T-helper 22 cell (primary cell): ENCODE results near the gene ATL2.
"Not testable (repeated sequence)": the region's sequence is repeated elsewhere in the genome, so short reads cannot be mapped to it uniquely, and the experiment has no call there.

Experiments used
- DNase-seq: peaks from one replicate; pipeline ENCODE4 v3.0.0-alpha.2; 2020; ENCODE audit warnings: low read depth

The ATL2 gene

DNA sequence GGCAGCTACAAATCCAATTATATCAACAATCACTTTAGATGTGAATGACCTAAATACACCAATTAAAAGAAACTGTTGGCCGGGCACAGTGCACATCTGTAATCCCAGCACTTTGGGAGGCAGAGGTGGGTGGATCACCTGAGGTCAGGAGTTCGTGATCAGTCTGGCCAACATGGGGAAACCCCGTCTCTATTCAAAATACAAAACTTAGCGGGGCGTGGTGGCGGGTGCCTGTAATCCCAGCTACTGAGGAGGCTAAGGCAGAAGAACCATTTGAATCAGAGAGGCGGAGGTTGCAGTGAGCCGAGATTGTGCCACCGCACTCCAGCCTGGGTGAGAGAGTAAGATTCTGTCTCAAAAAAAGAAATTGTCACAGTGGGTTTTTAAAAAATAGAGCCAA is 49.5 kb downstream of the ATL2 start:
- no peak for DNase-seq

DNA sequence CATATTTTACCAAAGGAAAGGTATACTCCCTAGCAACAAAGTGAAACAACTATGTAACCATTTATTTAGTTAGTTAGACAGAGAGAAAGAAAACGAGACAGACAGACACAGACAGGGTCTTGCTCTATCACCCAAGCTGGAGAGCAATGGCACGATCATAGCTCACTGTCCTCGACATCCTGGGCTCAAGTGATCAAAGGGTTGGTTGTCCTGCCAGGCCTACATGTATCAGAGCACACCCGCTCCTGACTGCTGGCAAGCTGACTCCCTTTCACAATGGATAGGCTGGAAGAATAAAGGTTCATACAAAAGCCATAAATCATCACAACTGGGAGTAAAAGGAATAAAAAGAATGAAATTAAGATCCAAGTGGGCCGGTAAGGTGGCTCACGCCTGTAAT is 53.5 kb downstream of the ATL2 start:
- DNase-seq: no peak

DNA sequence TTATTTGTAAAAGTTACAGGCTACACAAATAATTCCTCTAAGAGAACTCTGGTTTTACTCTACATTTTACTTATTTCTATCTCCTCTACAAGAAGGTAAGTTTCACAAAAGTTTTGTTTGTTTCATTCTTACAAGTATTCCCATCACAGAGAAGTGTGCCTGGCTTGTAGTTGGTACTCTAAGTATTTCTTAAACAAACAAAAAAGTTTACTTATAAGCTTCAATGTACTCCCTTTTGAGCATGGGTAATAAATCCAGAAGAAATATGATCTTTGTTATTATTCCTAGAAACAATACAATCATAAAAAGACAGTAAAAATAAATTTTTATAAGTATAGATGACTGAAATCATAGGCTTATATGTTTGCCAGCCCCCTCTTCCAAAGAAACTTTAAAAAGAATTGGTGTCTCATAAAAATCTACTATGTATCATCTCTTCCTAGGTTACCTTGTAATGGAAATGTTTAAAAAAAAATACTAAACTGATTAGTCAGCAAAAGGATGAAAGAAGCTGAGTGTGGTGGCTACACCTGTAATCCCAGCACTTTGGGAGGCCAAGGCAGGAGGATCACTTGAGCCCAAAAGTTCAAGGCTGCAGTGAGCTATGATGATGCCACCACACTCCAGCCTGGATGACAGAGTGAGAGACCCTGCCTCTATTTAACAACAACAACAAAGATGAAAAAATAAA is 54.7 kb downstream of the ATL2 start:
- DNase-seq: no peak

DNA sequence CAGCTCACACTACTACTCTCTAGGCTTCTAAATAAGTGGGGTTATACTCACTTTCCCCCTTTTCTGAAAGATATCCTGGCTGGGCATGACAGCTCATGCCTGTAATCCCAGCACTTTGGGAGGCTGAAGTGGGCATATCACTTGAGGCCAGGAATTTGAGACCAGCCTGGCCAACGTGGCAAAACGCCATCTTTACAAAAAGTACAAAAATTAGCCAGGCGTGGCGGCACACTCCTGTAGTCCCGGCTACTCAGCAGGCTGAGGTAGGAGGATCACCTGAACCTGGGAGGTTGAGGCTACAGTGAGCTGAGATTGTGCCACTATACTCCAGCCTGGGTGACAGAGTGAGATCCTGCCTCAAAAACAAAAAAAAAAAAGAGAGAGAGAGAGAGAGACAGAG is 57.8 kb downstream of the ATL2 start:
- DNase-seq: not testable (repeated sequence)

DNA sequence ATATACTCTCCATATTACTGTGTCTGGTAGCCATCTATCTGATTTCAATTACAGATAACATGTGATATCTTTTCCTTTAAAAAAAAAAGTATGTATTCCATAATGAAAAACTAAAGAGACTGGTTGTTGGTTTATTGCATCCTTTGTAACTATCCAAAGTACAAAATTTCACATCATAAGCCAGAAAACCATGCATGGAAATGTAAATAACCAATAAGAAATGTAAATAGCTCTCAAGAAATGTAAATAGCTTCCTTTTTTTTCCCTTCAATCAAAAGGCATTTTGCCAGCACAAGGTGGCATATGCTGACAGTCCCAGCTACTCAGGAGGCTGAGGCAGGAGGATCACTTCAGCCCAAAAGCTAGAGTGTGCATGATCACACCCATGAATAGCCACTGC is 59.3 kb downstream of the ATL2 start:
- DNase-seq: no peak

DNA sequence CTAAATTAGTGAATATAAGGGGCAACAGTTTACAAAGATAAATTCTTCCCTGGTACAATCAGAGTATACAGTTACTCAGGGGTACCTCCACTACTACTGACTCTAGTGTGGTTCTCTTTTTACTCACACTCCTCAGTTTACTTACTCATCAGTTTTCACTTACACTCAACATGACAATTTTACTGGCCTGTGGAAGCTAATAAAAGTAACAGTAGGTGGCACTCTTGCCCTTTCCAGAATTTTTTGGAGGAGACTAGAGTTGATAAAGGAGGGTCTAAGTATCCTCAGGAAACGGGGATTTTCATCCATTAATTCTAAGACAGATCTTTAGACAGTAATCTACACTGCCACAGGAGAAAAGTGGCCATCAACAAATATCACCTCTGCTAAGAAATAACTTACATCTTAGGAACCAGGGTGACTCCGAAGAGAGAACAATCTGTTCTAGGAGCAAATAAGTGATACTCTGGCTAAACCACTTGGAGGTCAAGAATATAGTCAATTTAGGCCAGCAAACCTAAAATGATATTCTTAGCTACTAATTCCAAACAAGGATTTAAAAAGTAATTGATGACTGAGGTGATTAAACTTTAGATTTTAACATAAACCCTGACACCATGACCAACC is 61.3 kb downstream of the ATL2 start:
- DNase-seq: no peak

DNA sequence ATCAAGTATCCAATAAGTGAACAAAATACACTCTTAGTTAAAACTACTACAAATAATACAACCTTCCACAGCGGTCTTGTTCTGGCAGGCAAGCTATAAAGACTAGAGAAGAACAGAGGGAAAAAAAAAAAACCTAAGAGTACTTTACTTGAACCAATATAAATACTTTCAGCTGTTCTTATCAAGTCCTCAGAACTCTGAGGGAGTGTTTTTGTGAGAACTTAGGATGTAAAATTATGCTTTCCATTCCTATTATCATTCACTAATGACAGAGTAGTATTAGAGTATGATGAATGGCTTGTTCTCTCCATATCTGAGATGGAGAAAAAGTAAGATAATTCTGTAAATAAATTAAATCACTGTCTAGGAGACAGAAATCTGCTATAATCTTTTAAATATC is 68.3 kb downstream of the ATL2 start:
- DNase-seq: no peak

DNA sequence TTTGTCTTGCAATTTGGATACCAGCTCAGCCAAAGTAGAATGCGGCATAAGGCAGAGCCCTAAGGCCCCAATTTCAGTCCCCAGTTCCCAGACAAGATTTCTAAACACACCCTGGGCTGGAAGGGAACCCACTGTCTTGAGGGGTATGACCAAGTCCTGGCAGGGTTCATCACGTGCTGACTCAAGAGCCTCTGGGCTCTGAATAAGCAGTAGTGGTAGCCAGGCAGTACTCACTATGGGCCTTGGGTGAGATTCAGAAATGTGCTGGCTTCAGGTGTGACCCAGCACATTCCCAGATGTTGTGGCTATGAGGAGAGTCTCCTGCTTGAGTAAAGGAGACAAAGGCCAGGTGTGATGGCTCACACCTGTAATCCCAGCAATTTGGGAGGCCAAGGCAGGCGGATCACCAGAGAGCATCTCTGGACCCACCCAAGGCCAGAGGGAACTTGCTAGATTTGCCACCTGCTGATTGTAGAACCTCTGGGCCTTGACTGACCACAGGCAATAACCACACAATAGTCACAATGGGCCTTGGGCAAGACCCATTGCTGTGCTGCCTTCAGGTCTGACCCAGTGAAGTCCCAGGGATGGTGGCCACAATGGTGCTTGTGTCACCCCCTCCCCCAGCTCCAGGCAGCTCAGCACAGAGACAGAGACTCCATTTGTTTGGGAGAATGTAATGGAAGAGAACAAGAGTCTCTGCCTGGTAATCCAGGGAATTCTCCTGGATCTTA is 74.9 kb downstream of the ATL2 start:
- no peak for DNase-seq

DNA sequence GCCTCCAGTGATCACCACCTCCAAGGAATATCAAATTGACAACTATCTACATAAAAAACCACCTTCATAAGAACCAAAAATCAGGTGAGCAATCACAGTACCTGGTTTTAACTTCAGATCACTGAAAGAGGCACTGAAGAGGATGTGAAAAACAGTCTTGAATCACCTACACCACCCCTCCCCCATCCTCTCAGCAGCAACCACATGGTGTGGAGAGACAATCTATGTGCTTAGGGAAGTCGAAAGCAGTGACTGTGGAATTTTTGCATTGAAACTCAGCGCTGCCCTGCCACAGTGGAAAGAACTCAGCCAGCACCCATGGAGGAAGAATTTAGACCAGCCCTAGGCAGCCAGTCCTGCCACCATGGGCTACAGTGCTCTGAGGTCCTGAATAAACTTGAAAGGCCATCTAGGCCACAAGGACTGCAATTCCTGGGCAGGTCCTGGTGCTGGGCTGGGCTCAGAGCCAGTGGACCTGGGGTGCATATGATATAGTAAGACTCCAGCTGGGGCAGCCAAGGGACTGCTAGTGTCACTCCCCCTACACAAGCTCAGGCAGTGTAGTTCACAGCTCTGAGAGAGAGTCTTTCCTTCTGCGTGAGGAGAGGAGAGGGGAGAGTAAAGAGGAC is 75.6 kb downstream of the ATL2 start:
- DNase-seq: no peak

DNA sequence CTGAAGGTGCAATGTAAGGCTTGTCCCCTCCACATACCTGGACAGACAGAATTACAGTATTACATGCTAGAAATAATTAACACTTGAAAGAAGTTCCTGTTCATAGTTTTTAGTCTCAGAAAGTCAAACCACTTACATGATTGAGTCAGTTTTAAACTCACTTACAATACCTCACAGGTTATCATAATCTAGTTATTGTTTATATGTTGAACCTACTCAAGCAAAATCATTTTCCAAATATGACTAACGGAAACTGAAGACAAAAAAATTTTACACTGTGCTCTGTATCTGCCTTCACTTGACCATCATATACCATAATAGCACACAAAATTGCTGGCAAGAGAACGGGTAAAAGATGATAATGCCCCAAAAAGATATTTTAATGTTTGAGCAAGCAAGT is 78.5 kb downstream of the ATL2 start:
- no peak for DNase-seq

DNA sequence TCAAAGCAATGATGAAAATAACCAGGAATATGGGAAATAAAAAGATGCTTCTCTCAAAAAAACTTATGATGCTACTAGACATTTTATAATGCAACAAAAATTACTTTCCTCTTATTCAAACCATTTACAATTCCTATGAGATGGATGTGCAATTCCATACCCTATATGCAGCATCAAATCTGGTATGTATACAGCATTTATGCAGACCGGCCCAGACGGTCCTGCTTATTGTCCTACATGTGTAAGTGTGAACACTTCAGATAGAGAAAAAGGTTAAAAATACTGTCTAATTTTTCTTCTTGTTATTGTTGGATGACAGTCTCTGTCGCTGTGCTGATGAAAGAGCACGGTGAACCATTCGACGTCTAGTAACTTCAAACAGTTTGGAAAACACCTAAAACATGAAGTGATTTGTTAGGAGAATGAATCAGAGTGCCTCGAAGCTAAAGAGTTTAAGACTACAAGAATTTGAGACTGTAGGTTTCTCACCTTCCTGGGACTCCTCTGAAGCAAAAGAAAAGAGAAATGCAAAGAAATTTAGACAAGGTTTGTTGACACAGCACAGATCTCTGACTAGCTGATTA is 80.8 kb downstream of the ATL2 start:
- no peak for DNase-seq

DNA sequence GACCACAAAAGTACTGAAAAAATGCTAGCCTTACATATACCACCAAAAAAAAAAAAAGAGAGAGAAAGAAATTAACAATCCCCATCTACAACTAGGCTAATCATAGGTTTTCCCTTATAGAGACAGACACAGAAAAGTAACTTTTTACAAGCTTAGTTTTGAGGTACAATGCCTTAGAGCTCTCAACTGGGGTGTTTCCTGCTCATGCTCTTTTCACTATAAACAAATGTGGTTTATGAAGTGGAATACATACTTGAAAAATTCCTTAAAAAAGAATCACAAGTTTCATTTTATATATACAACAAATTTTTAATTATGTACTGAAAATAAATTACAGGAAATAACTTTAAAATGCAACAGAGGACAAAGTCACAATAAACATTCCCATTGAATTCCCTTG is 82.5 kb downstream of the ATL2 start:
- no peak for DNase-seq

DNA sequence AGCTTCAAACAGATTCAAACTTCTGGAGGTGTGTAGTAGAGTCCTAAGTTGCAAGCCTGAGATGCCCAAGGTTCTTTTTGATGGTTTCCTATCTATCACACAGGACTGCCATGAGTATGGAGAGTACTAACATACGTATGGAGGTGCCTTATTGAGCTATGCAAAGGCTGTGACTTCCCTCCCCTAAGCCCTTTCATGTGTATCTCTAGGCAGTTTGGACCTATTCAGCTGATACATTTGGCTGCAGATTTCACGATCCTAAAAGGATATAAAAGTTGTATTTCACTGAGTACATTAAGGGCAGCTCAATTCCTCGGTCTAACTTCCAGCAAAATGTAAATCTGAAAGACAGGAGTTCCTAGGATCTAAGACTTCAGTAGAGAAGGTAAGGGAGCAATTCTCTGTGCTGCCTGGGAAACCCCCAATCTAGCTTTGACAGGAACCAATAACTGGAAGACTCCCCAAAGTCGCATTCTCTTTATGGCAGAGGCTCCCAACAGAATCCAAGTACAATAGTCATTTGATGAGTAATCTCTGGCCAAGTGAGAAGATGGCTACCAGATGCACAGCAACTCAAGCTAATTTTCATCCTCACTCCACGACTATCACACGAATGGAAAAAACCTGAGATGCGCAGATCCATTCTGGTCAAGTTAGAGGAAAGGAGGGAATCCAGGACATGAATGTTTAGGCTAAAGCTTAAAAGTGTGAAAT is 83.8 kb downstream of the ATL2 start:
- DNase-seq: no peak

DNA sequence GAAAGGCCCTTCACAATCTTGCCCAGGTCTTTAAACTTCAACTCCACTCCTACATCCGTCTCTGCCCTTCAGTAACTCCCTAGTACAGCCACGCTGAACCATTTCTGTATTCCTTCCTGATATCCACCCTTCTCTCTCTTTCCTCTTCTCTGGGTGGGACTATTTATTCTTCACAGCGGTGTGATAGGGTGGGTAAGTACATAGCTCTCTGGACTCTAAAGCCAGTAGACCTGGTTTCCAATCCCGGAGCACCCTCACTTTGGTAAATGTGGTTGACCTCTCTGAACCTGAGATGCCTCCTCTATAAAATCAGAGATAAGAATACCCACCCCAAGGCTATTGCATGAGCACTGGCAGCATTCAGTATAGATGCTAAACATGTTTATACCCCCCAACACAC is 86.7 kb downstream of the ATL2 start:
- no peak for DNase-seq

DNA sequence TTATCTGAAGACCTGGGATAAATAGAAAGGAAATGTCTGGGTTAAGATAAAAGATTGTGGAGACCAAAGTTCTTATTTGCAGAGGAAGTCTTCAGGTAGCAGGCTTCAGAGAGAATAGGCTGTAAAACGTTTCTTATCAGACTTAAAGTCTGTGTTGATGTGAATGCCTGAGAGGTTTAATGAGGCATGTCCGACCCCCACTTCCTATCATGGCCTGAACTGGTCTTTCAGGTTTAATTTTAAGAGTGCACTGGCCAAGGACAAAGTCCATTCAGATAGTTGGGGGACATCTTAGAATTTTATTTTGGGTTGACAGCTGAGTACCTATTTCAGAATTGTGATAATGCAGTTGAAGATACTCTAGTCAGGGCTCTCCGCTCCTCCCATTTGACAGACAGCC is 92.1 kb downstream of the ATL2 start:
- DNase-seq: no peak

DNA sequence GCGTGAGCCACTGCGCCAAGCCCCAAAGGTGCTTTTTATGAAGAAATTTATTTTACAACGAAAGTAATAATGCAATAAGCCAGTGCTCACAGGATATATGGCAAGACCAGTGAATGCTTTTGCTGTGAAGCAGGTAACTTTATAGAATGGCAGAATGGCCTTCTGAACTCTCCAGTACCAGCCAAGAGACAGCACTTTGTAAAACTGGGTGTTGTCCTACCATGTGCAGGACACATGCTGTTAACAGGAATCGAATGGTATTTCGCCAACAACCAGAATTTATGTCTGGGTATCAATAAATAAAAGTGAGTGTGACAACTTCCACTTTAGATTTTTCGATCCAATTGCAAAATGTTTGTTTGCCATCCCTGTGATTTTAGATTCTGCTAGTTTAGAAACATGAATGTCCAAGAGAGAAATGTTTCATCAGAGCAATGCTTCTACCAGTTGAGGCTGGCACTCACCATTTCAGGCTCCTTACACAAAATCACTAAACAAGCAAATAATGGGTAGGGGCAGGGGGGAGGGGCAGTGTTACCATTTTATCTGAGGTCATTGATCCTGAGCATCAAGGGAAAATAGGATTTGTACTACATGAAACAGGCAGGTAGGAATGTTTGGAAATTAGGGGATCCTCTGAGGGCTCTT is 95.9 kb downstream of the ATL2 start:
- no peak for DNase-seq

DNA sequence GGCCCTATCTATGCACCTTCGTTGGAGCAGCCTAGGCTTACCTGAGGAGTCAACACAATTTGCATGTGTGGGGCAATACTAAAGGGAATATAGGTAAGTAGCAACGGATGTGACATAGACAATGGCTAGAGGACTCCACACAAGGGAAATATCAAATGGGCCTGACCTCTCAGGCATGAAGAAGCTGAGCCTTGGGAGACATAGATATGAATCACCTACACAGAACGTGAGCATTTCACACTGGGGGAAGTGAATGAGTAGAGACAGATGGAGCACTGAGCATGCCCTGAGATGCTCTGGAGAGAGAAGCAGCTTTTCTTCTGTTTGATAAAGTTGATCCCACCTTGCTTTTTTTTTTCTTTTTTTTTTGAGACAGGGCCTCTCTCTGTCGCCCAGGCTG is 97.9 kb downstream of the ATL2 start:
- DNase-seq: no peak

DNA sequence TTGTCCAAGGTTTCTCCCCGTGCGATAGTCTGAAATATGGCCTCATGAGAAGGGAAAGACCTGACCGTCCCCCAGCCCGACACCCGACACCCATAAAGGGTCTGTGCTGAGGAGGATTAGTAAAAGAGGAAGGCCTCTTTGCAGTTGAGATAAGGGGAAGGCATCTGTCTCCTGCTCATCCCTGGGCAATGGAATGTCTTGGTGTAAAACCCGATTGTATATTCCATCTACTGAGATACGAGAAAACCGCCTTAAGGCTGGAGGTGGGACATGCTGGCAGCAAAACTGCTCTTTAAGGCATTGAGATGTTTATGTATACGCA is 99.0 kb downstream of the ATL2 start:
- not testable (repeated sequence) for DNase-seq

DNA sequence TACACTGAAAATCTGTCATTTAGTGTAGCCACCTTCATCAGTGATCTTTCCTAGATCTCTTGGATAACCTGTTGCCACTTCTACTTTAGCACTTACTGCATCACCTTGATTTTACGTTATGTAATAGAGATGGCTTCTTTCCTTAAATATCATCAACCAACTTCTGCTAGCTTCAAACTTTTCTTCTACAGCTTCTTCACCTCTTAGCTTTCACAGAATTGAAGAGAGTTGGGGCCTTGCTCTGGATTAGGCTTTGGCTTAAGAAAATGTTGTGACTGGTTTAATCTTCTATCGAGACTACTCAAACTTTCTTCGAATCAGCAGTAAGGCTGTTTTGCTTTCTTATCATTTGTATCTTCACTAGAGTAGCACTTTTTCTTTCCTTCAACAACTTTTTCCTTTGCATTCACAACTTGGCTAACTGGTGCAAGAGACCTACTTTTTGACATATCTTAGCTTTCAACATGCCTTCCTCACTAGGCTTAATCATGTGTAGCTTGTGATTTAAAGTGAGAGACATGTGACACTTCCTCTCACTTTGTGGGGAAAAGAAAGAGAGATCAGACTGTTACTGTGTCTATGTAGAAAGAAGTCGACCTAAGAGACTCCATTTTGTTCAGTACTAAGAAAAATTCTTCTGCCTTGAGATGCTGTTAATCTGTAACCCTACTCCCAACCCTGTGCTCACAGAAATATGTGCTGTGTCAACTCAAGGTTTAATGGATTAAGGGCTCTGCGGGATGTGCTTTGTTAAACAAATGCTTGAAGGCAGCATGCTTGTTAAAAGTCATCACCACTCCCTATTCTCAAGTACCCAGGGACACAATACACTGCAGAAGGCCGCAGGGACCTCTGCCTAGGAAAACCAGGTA is 99.6 kb downstream of the ATL2 start:
- no peak for DNase-seq
